GM12878 (cell line): Measurements from ENCODE around the gene RPS6KA4. TPM values are rescaled to one million over a fixed set of nuclear protein-coding genes. Genes with fewer than 3 reads are reported as not detected.

Source experiments
- ATAC-seq: fragments of 200-7000 bp; cut with Tn5 transposase; 3 replicates; pipeline ENCODE4 v1.9.1; 2020; ENCODE audit warnings: mild to moderate bottlenecking, moderate library complexity
- BruUV-seq: library from RNA; stranded (reverse); fragments of 400-500 nt; replicated peaks from 2 replicates; lab custom pipeline; 2021; lab: Mats Ljungman, UMichigan
- CTCF ChIA-PET: fragments of 300-600 bp; sonication (Branson Sonifier 250); formaldehyde crosslinking; extraction: SDS; loops from one replicate; lab custom pipeline; 2021; ENCODE audit warnings: inconsistent platforms; lab: Yijun Ruan, JAX
- POLR2A ChIA-PET: fragments of 350-600 bp; formaldehyde crosslinking; extraction: SDS; loops from one replicate; lab custom pipeline; 2021; ENCODE audit warnings: inconsistent platforms; lab: Charles Lee
- RAD21 ChIA-PET: fragments of 300-600 bp; sonication (Branson Sonifier 250); formaldehyde crosslinking; loops from one replicate; lab custom pipeline; 2023; ENCODE audit warnings: antibody characterized with exemption; ENCODE audit not compliant: unreplicated experiment; lab: Charles Lee
- SMC1A ChIA-PET: fragments of 300-600 bp; sonication (Branson Sonifier 250); formaldehyde crosslinking; loops from one replicate; lab custom pipeline; 2023; ENCODE audit not compliant: unreplicated experiment, uncharacterized antibody; lab: Charles Lee
- DNase-seq: peaks from one replicate; pipeline ENCODE4 v3.0.0-alpha.2; 2011; ENCODE audit warnings: low read depth, low spot score
- FAIRE-seq: peaks from 3 replicates; lab custom pipeline; 2011; peaks lifted over from hg19 to GRCh38; lab: Jason Lieb, UNC
- H2AFZ ChIP-seq: 2 replicates; pipeline ENCODE4 v1.6.0; 2011; ENCODE audit warnings: low read depth, low read length, control low read depth; ENCODE audit not compliant: control insufficient read depth
- H3K27ac ChIP-seq: 2 replicates; pipeline ENCODE4 v1.5.1; 2011; ENCODE audit warnings: control low read depth; ENCODE audit not compliant: control insufficient read depth, insufficient read depth
- H3K27me3 ChIP-seq, 2 experiments: replicated peaks in 1 of 2; 2 replicates each; pipeline versions ENCODE4 v1.6.0 to v1.6.1; 2011; ENCODE audit warnings: low read length in 1 of 2; ENCODE audit not compliant: control insufficient read depth in 2 of 2, insufficient read depth in 2 of 2
- H3K36me3 ChIP-seq, 2 experiments: 2 replicates each; pipeline ENCODE4 v1.5.1; 2011; ENCODE audit warnings: low read length in 1 of 2; ENCODE audit not compliant: control insufficient read depth in 2 of 2, insufficient read depth in 2 of 2
- H3K4me1 ChIP-seq: 2 replicates; pipeline ENCODE4 v1.6.1; 2011; ENCODE audit warnings: mild to moderate bottlenecking, low read length, moderate library complexity, mixed read lengths; ENCODE audit not compliant: control insufficient read depth, insufficient read depth
- H3K4me2 ChIP-seq: 2 replicates; pipeline ENCODE4 v1.6.0; 2011; ENCODE audit warnings: control low read depth; ENCODE audit not compliant: control insufficient read depth, insufficient read depth
- H3K4me3 ChIP-seq: fragments of 200-600 bp; sonication (generic); 2 replicates; pipeline ENCODE4 v1.5.1; 2016
- H3K79me2 ChIP-seq: 2 replicates; pipeline ENCODE4 v1.6.0; 2011; ENCODE audit warnings: low read length; ENCODE audit not compliant: control insufficient read depth, insufficient read depth
- H3K9ac ChIP-seq: 2 replicates; pipeline ENCODE4 v1.8.0; 2011; ENCODE audit warnings: low read length, control low read depth, mixed read lengths; ENCODE audit not compliant: control insufficient read depth, insufficient read depth
- H3K9me3 ChIP-seq: replicated peaks from 3 replicates; pipeline ENCODE4 v1.5.1; 2011; ENCODE audit warnings: mild to moderate bottlenecking, low read length; ENCODE audit not compliant: control insufficient read depth, insufficient read depth
- H4K20me1 ChIP-seq: 2 replicates; pipeline ENCODE4 v1.6.0; 2011; ENCODE audit not compliant: control insufficient read depth, insufficient read depth
- KDM1A ChIP-seq: fragments of 200-600 bp; sonication (generic); IDR thresholded peaks from 2 replicates; pipeline ENCODE4 v1.6.1; 2016; ENCODE audit warnings: borderline replicate concordance
- MTA2 ChIP-seq: fragments of 450-650 bp; IDR thresholded peaks from 2 replicates; pipeline ENCODE4 v1.6.1; 2016; ENCODE audit warnings: low read depth, mild to moderate bottlenecking, moderate library complexity
- ZBTB11 ChIP-seq: fragments of 450-650 bp; formaldehyde crosslinking; IDR thresholded peaks from 2 replicates; pipeline ENCODE4 v1.5.0; 2022; ENCODE audit warnings: mild to moderate bottlenecking, missing genetic modification characterization
- ZNF217 ChIP-seq: fragments of 450-650 bp; IDR thresholded peaks from 2 replicates; pipeline ENCODE4 v1.6.1; 2017; ENCODE audit warnings: antibody characterized with exemption, mild to moderate bottlenecking
- ZNF687 ChIP-seq: fragments of 450-650 bp; IDR thresholded peaks from 2 replicates; pipeline ENCODE4 v1.6.1; 2017; ENCODE audit warnings: mild to moderate bottlenecking, moderate library complexity
- WGBS: methylation state at CpG from one replicate; pipeline ENCODE4 v1.1.6; 2016; ENCODE audit warnings: low lambda C conversion rate; ENCODE audit not compliant: insufficient replicate concordance, insufficient coverage; ENCODE audit errors: missing lambda C conversion rate; 5-methylcytosine and 5-hydroxymethylcytosine counted together
- in situ Hi-C: fragments of 300-500 bp; cut with MboI; formaldehyde crosslinking; loops from 9 replicates; pipeline ENCODE4 v1.14.3; 2018; ENCODE audit warnings: mixed read lengths
- intact Hi-C: fragments of 100-400 bp; cut with micrococcal nuclease; formaldehyde crosslinking; loops from one replicate; pipeline ENCODE4 v1.14.2; 2022; ENCODE audit not compliant: unreplicated experiment
- polyA plus RNA-seq, 11 experiments: library from polyadenylated mRNA; depleted of rRNA in 4 of 11; unstranded in 6 of 11; stranded (reverse) in 5 of 11; fragments of >200 nt; fragmentation: Nextera tagmentation in 4 of 11; fragmentation: Illumina TruSeq in 1 of 11; extraction: Ambion mirVana in 4 of 11; extraction: Trizol in 1 of 11; gene quantifications; 1 replicate in 1 of 11; 2 replicates in 10 of 11; pipeline versions ENCODE4 v1.2.1 to v1.2.3, GENCODE V29; 2011 to 2016; ENCODE audit warnings: inconsistent platforms in 2 of 11, missing spikeins in 2 of 11, low read depth in 1 of 11
- total RNA-seq, 4 experiments: library from RNA; depleted of rRNA in 3 of 4; stranded (reverse); fragments of >200 nt in 3 of 4; fragmentation: Illumina TruSeq in 1 of 4; extraction: Trizol in 1 of 4; gene quantifications; 2 replicates each; pipeline versions ENCODE4 v1.2.1 to v1.2.3, GENCODE V29; 2013 to 2021
- TF ChIP-seq, protein P1 (sequence below): fragments of 150-350 bp; IDR thresholded peaks from 2 replicates; pipeline ENCODE4 v1.6.1; 2016; ENCODE audit warnings: low read depth, low read length

Gene RPS6KA4
- total and polyA plus RNA-seq, 10 of the 15 experiments (the other 5 are each of a cell fraction or from before 2014, with no cell fraction given) = 0.34 to 32.6 (median 11.3) TPM

DNA sequence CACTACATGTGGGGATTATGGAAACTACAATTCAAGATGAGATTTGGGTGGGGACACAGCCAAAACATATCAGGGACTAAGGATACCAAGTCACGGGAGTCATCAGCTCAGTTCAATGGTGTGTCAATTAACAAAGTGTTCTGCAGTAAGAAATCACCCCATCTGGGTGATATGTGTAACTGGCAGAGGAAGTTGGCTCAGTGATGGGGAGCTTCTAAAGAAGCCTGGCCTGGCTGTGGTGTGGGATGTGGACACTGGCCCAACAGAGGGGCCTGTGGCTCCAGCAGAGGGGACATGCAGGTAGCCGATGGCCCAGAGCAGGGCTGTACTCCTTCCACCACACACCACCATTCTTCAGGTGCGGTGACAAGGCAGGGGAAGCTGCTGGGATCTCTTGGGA, 31.6 kb downstream of the RPS6KA4 start:
- no TSS peak for BruUV-seq
- DNase-seq (no peak), FAIRE-seq (no peak), ATAC-seq (no peak)
- Histone ChIP-seq H3K9me3 (peaks cover 8% of the 10 kb centered on the region; the same call in 2 of the 3 replicates), H3K27ac (no peak overlapping the region), H3K79me2 (no peaks in the 10 kb centered on the region), H4K20me1 (no peaks in the 10 kb centered on the region), H3K4me2 (no peak overlapping the region), H3K27me3 (no peaks in the 10 kb centered on the region; a peak in 1 of 4 replicates), H2AFZ (no peak overlapping the region), H3K4me3 (no peak overlapping the region), H3K36me3 (no peaks in the 10 kb centered on the region), H3K9ac (no peak overlapping the region), H3K4me1 (no peaks in the 10 kb centered on the region)
- RAD21 ChIA-PET = no interaction called here
- no peak for TF ChIP-seq ZNF217
- TF ChIP-seq, protein P1, sequence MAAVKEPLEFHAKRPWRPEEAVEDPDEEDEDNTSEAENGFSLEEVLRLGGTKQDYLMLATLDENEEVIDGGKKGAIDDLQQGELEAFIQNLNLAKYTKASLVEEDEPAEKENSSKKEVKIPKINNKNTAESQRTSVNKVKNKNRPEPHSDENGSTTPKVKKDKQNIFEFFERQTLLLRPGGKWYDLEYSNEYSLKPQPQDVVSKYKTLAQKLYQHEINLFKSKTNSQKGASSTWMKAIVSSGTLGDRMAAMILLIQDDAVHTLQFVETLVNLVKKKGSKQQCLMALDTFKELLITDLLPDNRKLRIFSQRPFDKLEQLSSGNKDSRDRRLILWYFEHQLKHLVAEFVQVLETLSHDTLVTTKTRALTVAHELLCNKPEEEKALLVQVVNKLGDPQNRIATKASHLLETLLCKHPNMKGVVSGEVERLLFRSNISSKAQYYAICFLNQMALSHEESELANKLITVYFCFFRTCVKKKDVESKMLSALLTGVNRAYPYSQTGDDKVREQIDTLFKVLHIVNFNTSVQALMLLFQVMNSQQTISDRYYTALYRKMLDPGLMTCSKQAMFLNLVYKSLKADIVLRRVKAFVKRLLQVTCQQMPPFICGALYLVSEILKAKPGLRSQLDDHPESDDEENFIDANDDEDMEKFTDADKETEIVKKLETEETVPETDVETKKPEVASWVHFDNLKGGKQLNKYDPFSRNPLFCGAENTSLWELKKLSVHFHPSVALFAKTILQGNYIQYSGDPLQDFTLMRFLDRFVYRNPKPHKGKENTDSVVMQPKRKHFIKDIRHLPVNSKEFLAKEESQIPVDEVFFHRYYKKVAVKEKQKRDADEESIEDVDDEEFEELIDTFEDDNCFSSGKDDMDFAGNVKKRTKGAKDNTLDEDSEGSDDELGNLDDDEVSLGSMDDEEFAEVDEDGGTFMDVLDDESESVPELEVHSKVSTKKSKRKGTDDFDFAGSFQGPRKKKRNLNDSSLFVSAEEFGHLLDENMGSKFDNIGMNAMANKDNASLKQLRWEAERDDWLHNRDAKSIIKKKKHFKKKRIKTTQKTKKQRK = no peak
- TF ChIP-seq ZBTB11 = no peak
- no peak for TF ChIP-seq KDM1A
- TF ChIP-seq ZNF687 = no peak
- no peak for TF ChIP-seq MTA2
- SMC1A ChIA-PET = no interaction called here
- POLR2A ChIA-PET = no interaction called here
- CTCF ChIA-PET = no interaction called here
- intact Hi-C loops (no loop called here), in situ Hi-C loops (no loop called here)
- 2% methylated on average over 3 of the region's 3 CpGs for WGBS
